Endothelial cell of umbilical vein (primary cell): ENCODE results near the gene CNRIP1. TPM values are rescaled to one million over a fixed set of nuclear protein-coding genes. Genes with fewer than 3 reads are reported as not detected.

ENCODE experiments used
- BruUV-seq: library from RNA; stranded (reverse); fragments of 400-500 nt; replicated peaks from 2 replicates; lab custom pipeline; 2021; lab: Mats Ljungman, UMichigan
- CTCF ChIA-PET: fragments of 300-600, 350-600 bp; sonication (Branson Sonifier 250); formaldehyde crosslinking; loops from one replicate; lab custom pipeline; 2021; ENCODE audit warnings: antibody characterized with exemption, inconsistent platforms; lab: Charles Lee
- POLR2A ChIA-PET: fragments of 300-600, 350-600 bp; sonication (Branson Sonifier 250); formaldehyde crosslinking; loops from one replicate; lab custom pipeline; 2021; ENCODE audit warnings: antibody characterized with exemption, inconsistent platforms; lab: Charles Lee
- DNase-seq: peaks from one replicate; pipeline ENCODE4 v3.0.0-alpha.2; 2011; ENCODE audit warnings: low read depth, low spot score
- FAIRE-seq: peaks from 2 replicates; lab custom pipeline; 2011; peaks lifted over from hg19 to GRCh38; lab: Jason Lieb, UNC
- H2AFZ ChIP-seq: 2 replicates; pipeline ENCODE4 v1.6.0; 2012; ENCODE audit warnings: low read depth, low read length, control low read depth, inconsistent platforms
- H3K27ac ChIP-seq: 2 replicates; pipeline ENCODE4 v1.5.1; 2011; ENCODE audit warnings: low read depth, mild to moderate bottlenecking, control low read depth, low read length, moderate library complexity; ENCODE audit not compliant: insufficient read depth
- H3K27me3 ChIP-seq, 2 experiments: 2 replicates each; pipeline versions ENCODE4 v1.6.0 to v1.6.1; 2011; ENCODE audit warnings: low read length in 2 of 2, mixed read lengths in 1 of 2; ENCODE audit not compliant: control insufficient read depth in 2 of 2, insufficient read depth in 2 of 2
- H3K36me3 ChIP-seq, 2 experiments: 2 replicates in 1 of 2; 3 replicates in 1 of 2; pipeline ENCODE4 v1.5.1; 2011; ENCODE audit warnings: low read length in 2 of 2, mild to moderate bottlenecking in 1 of 2, moderate library complexity in 1 of 2; ENCODE audit not compliant: control insufficient read depth in 2 of 2, insufficient read depth in 2 of 2; ENCODE audit errors: extremely low read depth in 1 of 2
- H3K4me1 ChIP-seq: 3 replicates; pipeline ENCODE4 v1.5.1; 2011; ENCODE audit warnings: mild to moderate bottlenecking, low read length; ENCODE audit not compliant: control insufficient read depth, insufficient read depth; ENCODE audit errors: extremely low read depth
- H3K4me2 ChIP-seq: 2 replicates; pipeline ENCODE4 v1.6.1; 2011; ENCODE audit warnings: low read length, control low read depth, mixed read lengths; ENCODE audit not compliant: insufficient read depth
- H3K4me3 ChIP-seq, 3 experiments: fragments of 200-600 bp in 1 of 3; sonication (generic), shearing (Covaris generic) in 1 of 3; replicated peaks in 1 of 3; 2 replicates each; pipeline ENCODE4 v1.5.1; 2011 to 2016; ENCODE audit warnings: control low read depth in 3 of 3, low read length in 3 of 3, mild to moderate bottlenecking in 2 of 3, inconsistent platforms in 1 of 3, low read depth in 1 of 3, moderate library complexity in 1 of 3; ENCODE audit not compliant: insufficient read depth in 1 of 3
- H3K79me2 ChIP-seq: 2 replicates; pipeline ENCODE4 v1.6.0; 2012; ENCODE audit warnings: low read length, inconsistent platforms; ENCODE audit not compliant: control insufficient read depth, insufficient read depth
- H3K9ac ChIP-seq: replicated peaks from 2 replicates; pipeline ENCODE3; 2011; ENCODE audit warnings: low read length, control low read depth; ENCODE audit not compliant: insufficient read depth; ENCODE audit errors: extremely low read depth
- H3K9me1 ChIP-seq: replicated peaks from 3 replicates; pipeline ENCODE4 v1.6.0; 2011; ENCODE audit warnings: mild to moderate bottlenecking, low read length; ENCODE audit not compliant: control insufficient read depth, insufficient read depth; ENCODE audit errors: extremely low read depth
- H3K9me3 ChIP-seq: replicated peaks from 2 replicates; pipeline ENCODE4 v1.5.1; 2012; ENCODE audit warnings: low read length, inconsistent platforms; ENCODE audit not compliant: control insufficient read depth, insufficient read depth
- H4K20me1 ChIP-seq: replicated peaks from 2 replicates; pipeline ENCODE3; 2011; ENCODE audit warnings: mild to moderate bottlenecking, low read length; ENCODE audit not compliant: control insufficient read depth, insufficient read depth; ENCODE audit errors: extremely low read depth
- CTCF ChIP-seq, 2 donors: IDR thresholded peaks; 1 replicate in 1 of 2; 2 replicates in 1 of 2; pipeline ENCODE4 v1.5.1; 2011; ENCODE audit warnings: low read length in 2 of 2, mild to moderate bottlenecking in 2 of 2, moderate library complexity in 2 of 2, control low read depth in 1 of 2, inconsistent platforms in 1 of 2, low read depth in 1 of 2; ENCODE audit not compliant: insufficient read depth in 1 of 2; ENCODE audit errors: extremely low read depth in 1 of 2
- EZH2 ChIP-seq: IDR thresholded peaks from 2 replicates; pipeline ENCODE4 v1.6.1; 2012; ENCODE audit warnings: borderline replicate concordance, low read depth, mild to moderate bottlenecking, moderate library complexity, low read length, inconsistent platforms; ENCODE audit not compliant: severe bottlenecking
- FOS ChIP-seq: IDR thresholded peaks from 2 replicates; pipeline ENCODE4 v1.6.1; 2011; ENCODE audit warnings: mild to moderate bottlenecking, low read length, moderate library complexity, borderline replicate concordance; ENCODE audit not compliant: insufficient read depth
- GATA2 ChIP-seq: IDR thresholded peaks from 2 replicates; pipeline ENCODE4 v1.7.0; 2011; ENCODE audit warnings: low read depth, mild to moderate bottlenecking, moderate library complexity, mixed read lengths, low read length; ENCODE audit not compliant: insufficient read length, insufficient read depth
- JUN ChIP-seq: IDR thresholded peaks from 2 replicates; pipeline ENCODE4 v1.6.1; 2011; ENCODE audit warnings: borderline replicate concordance, low read depth; ENCODE audit not compliant: insufficient read length, insufficient read depth
- MAX ChIP-seq: IDR thresholded peaks from 2 replicates; pipeline ENCODE4 v1.6.1; 2011; ENCODE audit not compliant: insufficient read depth, insufficient read length
- POLR2A ChIP-seq: IDR thresholded peaks from 2 replicates; pipeline ENCODE4 v1.6.1; 2012; ENCODE audit warnings: low read depth, mild to moderate bottlenecking, control low read depth, low read length
- POLR2AphosphoS5 ChIP-seq: IDR thresholded peaks from 2 replicates; pipeline ENCODE4 v1.6.1; 2012; ENCODE audit warnings: low read depth, mild to moderate bottlenecking, control low read depth, low read length, moderate library complexity; ENCODE audit not compliant: insufficient read depth
- dilution Hi-C: fragments of 300-500 bp; cut with MboI; formaldehyde crosslinking; loops from one replicate; pipeline ENCODE4 v1.15.0; 2019; ENCODE audit warnings: low sequenced_read_pairs; ENCODE audit not compliant: extremely low pct_ligation_motif_present
- intact Hi-C: fragments of 100-400 bp; cut with micrococcal nuclease; formaldehyde crosslinking; loops from one replicate; pipeline ENCODE4 v1.10.0; 2022
- polyA plus RNA-seq, 4 experiments: library from polyadenylated mRNA; depleted of rRNA in 3 of 4; stranded (reverse) in 3 of 4; unstranded in 1 of 4; fragments of >200 nt; gene quantifications; 2 replicates each; pipeline versions ENCODE4 v1.2.1 to v1.2.3, GENCODE V29; 2011 to 2012; ENCODE audit warnings: missing spikeins in 1 of 4
- total RNA-seq: library from RNA; stranded (reverse); gene quantifications from 2 replicates; pipeline ENCODE4 v1.2.3, GENCODE V29; 2021

Gene CNRIP1
- total and polyA plus RNA-seq, 2 donors (not counting 3 experiments of a cell fraction or from before 2014, with no cell fraction given) = 74.6 to 98.9 TPM

GRCh38 chr2:68256093-68256450, 63.7 kb downstream of the CNRIP1 start:
- dilution Hi-C loops = no loop called here
- no TSS peak for BruUV-seq
- Histone ChIP-seq H3K36me3 (no peaks in the 10 kb centered on the region), H3K27ac (no peak overlapping the region), H4K20me1 (no peaks in the 10 kb centered on the region), H3K4me1 (peaks cover 22% of the 10 kb centered on the region), H3K9me3 (no peaks in the 10 kb centered on the region), H3K9me1 (no peaks in the 10 kb centered on the region), H3K79me2 (peaks cover 11% of the 10 kb centered on the region), H3K4me3 (no peak overlapping the region), H2AFZ (no peak overlapping the region), H3K27me3 (no peaks in the 10 kb centered on the region), H3K4me2 (no peak overlapping the region), H3K9ac (no peak overlapping the region)
- FAIRE-seq (peak; percentile 76), DNase-seq (peak; percentile 62)
- intact Hi-C loops = loop anchor here (10.0 kb wide), 1 partner anchor 189 kb away; no protein-coding TSS in a partner anchor
- POLR2A ChIA-PET = no interaction called here
- TF ChIP-seq POLR2A (no peak), JUN (peak; percentile 17), CTCF (IDR thresholded peaks at IDR 0.05; ENCODE audit: extremely low read depth in 1 of 2, insufficient read depth in 1 of 2, low read depth in 1 of 2, low read length in 2 of 2) (no peak)
- CTCF ChIA-PET = interaction anchor here (1.3 to 3.0 kb wide), 2 partner anchors 24 to 60 kb away, joined by 3 to 11 read pairs; no protein-coding TSS in a partner anchor

GRCh38 chr2:68253219-68254068, 66.3 kb downstream of the CNRIP1 start:
- DNase-seq = peak; percentile 61
- no TSS peak for BruUV-seq

More at GRCh38 chr2:68253219-68254068, 66.3 kb downstream of the CNRIP1 start:
- Histone ChIP-seq H3K4me3 (peak overlapping the region; percentile 56 to 98 (median 96)), H3K27ac (peak overlapping the region; percentile 91), H3K27me3 (no peaks in the 10 kb centered on the region), H3K9me1 (no peaks in the 10 kb centered on the region), H3K9me3 (no peaks in the 10 kb centered on the region), H3K79me2 (peaks cover 37% of the 10 kb centered on the region), H2AFZ (peak overlapping the region; percentile 89), H3K9ac (peak overlapping the region; percentile 98), H3K36me3 (no peaks in the 10 kb centered on the region), H4K20me1 (peaks cover 11% of the 10 kb centered on the region), H3K4me2 (peak overlapping the region; percentile 99), H3K4me1 (peaks cover 42% of the 10 kb centered on the region)
- peak; percentile 63 for FAIRE-seq
- peak; percentile 27 for TF ChIP-seq POLR2A
- peak; percentile 5 for TF ChIP-seq POLR2AphosphoS5
- no peak for TF ChIP-seq CTCF (IDR thresholded peaks at IDR 0.05; ENCODE audit: extremely low read depth in 1 of 2, insufficient read depth in 1 of 2, low read depth in 1 of 2, low read length in 2 of 2)
- TF ChIP-seq MAX = no peak
- TF ChIP-seq JUN = no peak
- TF ChIP-seq EZH2 = no peak
- peak; percentile 46 for TF ChIP-seq FOS
- TF ChIP-seq GATA2 = peak; percentile 39
- intact Hi-C loops (loop anchor here (1.0 to 10.0 kb wide), 2 partner anchors 67 to 191 kb away; no protein-coding TSS in a partner anchor), dilution Hi-C loops (no loop called here)
- CTCF ChIA-PET = interaction anchor here (0.5 to 4.6 kb wide), 16 partner anchors 8 to 131 kb away, joined by 3 to 60 read pairs (median 4); partner anchors contain the start of genes CNRIP1 and PNO1
- POLR2A ChIA-PET = interaction anchor here (1.2 to 1.4 kb wide), 2 partner anchors 27 to 66 kb away, joined by 3 to 20 read pairs; partner anchors contain the start of gene CNRIP1
